ENCODE results near the gene DUSP8.
"Not testable (repeated sequence)": the region's sequence is repeated elsewhere in the genome, so short reads cannot be mapped to it uniquely, and the experiment has no call there.

DUSP8 gene

GRCh38 chr11:1514336-1515061 is 57.6 kb downstream of the DUSP8 start:
- DNase-seq (ENCODE audit: low read depth in 3 of 3): no peak

- DNase-seq (ENCODE audit: low read depth in 3 of 3): no peak
Measured at GRCh38 chr11:1513326-1514296, 58.5 kb downstream of the DUSP8 start.

GRCh38 chr11:1512531-1513258 is 59.4 kb downstream of the DUSP8 start:
- not testable (repeated sequence) for DNase-seq (ENCODE audit: low read depth in 3 of 3)

- DNase-seq (ENCODE audit: low read depth in 3 of 3): no peak
Measured at GRCh38 chr11:1511937-1512496, 60.1 kb downstream of the DUSP8 start.

GRCh38 chr11:1510928-1511327 is 61.1 kb downstream of the DUSP8 start:
- no peak for DNase-seq (ENCODE audit: low read depth in 3 of 3)

- not testable (repeated sequence) for DNase-seq (ENCODE audit: low read depth in 3 of 3)
Measured at GRCh38 chr11:1510351-1510750, 61.7 kb downstream of the DUSP8 start.

- no peak for DNase-seq (ENCODE audit: low read depth in 3 of 3)
Measured at GRCh38 chr11:1509626-1510255, 62.3 kb downstream of the DUSP8 start.

- no peak for DNase-seq (ENCODE audit: low read depth in 3 of 3)
Measured at GRCh38 chr11:1508986-1509385, 63.1 kb downstream of the DUSP8 start.

GRCh38 chr11:1508491-1508891 is 63.6 kb downstream of the DUSP8 start:
- no peak for DNase-seq (ENCODE audit: low read depth in 3 of 3)

GRCh38 chr11:1507381-1508140 is 64.5 kb downstream of the DUSP8 start:
- DNase-seq (ENCODE audit: low read depth in 3 of 3): no peak

GRCh38 chr11:1506981-1507380 is 65.1 kb downstream of the DUSP8 start:
- DNase-seq (ENCODE audit: low read depth in 3 of 3): no peak

- DNase-seq (ENCODE audit: low read depth in 3 of 3): no peak
Measured at GRCh38 chr11:1505480-1505879, 66.6 kb downstream of the DUSP8 start.

GRCh38 chr11:1504581-1505290 is 67.3 kb downstream of the DUSP8 start:
- no peak for DNase-seq (ENCODE audit: low read depth in 3 of 3)

GRCh38 chr11:1504138-1504537 is 67.9 kb downstream of the DUSP8 start:
- no peak for DNase-seq (ENCODE audit: low read depth in 3 of 3)
